ENCODE measurements around the gene CORO2B.
A peak's percentile ranks its signal among the peaks of the same experiment; 100 is the strongest.
"Not testable (repeated sequence)": the region's sequence is repeated elsewhere in the genome, so short reads cannot be mapped to it uniquely, and the experiment has no call there.

CORO2B gene

DNA sequence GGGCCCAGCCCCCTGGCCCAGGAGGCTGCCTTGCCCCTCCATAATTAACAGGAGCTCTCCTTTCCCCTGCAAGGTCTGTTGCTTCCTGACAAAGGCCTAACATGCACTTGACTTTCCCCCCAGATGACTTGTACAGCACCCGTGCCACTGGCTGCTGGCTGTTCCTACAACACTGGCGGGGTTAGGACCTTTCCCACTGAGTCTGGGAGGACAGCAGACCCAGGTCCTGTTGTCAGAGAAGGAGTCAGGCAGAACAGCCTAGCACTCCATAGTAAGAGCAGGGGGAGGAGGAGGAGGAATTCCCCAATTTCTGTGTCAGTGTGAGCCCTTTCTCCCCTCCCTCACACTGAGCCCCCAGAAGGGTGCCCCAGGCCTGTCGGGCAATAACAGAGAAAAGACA is 99.2 kb downstream of the CORO2B start:
- DNase-seq = no peak

DNA sequence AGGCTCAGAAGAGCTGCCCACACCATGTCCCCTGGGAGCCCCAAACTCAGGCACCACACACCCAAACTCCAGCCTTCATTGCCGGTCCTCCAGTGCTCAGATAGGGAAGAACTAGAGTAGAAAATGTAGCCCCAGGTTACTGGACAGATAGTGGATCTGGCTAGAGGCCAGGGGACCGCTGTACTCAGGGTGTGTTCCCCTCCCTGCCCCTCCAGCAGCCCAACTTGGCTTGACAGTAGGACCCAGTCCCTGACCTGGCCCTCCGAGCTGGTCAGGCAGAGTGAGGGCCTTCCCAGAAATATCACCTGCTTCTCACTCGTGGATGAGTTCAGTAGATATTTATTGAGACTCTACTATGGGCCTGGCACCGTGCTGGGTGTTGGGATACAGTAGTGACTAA is 100.0 kb downstream of the CORO2B start:
- no peak for DNase-seq

DNA sequence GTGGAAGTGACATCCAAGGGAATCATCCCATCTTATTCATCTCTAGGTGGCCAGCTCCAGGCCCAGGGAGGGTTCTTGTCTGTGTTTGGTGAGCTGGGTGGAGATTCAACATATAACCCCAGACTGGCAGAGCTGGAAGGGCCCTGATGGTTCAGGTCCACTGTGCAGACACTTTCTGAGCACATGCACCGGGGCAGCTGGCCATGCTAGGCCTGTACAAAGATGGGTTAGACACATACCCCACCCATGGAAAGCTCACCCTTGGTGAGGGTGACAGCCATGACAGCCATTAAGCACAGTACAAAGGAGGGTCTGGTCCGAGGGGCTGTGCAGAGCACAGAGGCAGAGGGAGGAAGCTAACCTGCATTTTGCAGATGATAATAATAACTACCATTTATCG is 100.4 kb downstream of the CORO2B start:
- DNase-seq = no peak

DNA sequence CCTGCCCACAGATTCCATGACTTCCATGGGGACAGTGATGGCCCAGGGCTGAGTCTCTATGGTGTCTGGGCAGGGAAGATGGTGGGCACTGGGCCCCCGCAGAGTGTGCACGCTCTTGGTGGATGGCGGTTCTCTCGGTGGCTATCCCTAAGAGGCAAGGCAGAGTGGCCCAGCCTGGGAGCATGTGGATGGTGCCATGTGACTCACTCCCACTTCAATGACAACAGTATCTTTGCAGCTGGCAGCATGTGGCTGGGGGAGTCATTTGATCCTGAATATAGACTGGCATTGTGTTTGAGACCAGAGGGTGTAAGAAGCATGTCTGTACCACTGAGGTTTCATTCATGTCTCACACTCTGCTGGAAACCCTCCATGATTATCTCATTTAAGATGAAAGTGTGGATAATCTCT is 101.2 kb downstream of the CORO2B start:
- peak in 2 of 4 experiments; percentile 8 to 25 for DNase-seq

DNA sequence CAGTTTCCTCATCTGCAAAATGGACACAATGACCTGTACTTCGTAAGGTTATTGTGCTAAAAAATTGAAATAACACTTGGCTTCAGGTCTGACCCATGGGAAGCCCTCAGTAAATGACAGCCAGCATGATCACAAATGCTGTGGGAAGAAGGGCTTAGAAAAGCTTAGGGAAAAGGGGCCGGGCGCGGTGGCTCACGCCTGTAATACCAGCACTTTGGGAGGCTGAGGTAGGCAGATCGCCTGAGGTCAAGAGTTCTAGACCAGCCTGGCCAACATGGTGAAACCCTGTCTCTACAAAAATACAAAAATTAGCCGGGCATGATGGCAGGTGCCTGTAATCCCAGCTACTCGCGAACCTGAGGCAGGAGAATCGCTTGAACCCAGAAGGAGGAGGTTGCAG is 102.0 kb downstream of the CORO2B start:
- not testable (repeated sequence) for DNase-seq

DNA sequence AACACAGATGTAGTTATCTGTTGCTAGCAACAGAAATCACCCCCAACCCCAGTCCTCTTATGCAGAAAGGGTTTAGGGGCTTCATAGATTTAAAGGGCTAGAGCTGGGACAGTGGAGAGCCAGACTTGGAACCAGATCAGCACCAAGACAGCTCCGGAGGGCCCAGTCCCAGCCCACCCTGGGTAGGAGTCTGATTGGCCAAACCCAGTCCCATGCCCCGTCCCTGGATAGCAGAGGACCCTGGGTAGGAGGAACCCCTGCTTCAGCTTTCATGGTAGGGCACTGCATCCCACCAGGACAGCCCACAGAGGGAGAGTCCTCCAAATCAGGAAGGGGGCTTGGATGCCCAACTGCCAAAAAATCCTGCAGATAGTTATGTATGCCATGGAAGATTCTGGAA is 103.0 kb downstream of the CORO2B start:
- no peak for DNase-seq

DNA sequence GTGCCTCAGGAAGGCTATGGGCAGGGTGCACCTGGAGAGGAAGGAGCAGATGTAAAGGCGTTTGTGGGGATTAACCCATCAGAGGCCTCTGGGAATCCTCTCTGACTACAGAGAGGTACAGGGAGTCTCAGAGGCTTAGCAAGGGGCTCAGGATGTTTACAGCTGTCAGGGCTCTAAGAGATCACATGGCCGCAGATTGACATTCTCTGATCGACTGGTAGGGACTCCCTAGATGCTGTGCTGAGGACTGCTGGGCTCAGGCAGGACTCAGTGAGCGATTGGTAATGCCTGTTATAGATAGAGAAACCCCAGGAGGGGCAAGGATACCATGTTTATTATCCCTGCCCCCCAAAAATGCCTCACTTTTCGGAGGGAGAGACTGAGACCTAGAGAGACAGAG is 103.5 kb downstream of the CORO2B start:
- no peak for DNase-seq

DNA sequence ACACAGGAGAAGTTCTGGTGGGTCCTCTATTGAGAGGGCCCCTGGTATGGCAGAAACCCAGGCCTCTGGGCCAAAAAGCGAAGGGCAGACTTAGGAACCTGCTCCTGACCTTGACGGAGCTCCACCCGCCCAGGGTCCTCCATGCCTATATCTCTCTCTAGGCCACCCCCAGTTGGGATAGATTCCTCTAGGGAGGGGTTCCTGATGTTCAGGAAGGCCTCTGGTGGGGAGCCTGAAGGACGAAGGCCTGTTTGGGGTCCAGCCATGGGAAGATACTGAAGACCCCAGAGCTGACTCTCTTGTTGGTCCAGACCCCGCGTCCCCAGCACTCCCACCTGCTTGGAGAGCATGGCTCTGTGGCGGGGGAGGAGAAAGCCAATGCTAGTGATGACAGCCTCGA is 104.2 kb downstream of the CORO2B start:
- DNase-seq = no peak

DNA sequence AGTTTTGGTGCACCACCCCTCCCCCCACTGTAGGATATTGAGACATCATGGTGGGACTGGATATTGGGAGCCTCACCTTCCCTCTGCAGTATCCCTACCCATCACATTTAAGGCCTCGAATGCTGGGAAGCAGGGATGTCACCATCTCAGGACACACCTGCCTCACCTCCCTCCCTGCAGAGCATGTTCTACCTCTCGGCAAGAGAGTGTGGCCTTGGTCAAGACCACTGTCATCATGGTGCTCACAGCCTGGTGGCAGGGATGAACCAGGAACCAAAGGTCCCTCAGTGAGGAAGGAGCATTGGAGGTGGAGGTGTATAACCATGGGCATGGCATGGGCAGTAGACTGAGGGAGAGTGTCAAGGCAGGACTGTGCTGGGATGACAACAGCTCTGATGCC is 104.8 kb downstream of the CORO2B start:
- DNase-seq = no peak

DNA sequence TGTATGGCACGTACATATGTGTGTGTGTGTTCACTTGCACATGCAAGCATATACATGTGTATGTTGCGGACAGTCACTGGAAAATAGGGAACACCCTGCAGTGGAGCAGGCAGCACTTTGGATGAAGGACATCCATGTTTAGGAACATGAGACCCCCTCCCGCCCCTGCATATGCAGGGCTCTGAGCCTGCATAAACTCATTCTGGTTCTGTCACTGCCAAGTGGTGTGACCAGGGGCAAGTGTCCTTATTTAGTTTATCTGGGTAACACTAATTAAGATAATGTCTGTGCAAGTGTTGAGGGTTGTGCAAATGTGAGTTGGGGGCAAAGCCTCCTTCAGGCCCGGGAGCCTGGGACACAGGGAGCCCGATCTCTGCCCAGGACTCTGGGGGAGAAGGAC is 105.7 kb downstream of the CORO2B start:
- no peak for DNase-seq

DNA sequence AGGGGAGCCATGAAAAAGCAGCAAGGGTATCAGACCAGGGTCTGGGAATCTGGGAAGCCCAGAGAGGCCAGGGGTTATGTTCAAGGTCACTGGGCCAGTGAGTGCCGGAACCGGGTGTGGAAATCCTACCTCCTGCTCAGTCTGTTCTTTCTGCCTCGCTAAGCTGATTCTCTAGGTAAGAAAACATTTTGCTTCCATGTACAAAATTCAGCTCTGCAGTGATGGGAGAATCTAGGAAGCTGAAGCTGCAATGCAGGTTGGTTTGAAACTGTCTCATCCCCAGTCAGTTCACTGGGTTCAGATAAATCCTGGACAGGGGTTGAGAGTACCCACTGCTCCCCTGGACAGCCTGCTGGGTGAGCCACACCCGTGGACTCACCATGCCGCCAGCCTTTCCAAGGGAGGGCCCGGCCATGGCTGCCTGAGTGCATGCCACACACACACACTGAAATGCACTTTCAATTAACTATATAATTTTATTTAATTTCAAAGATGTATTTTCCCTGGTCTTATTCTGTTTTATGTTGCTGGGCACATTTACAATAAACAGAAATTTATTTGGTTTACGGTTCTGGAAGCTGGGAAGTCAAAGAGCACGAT is 108.4 kb downstream of the CORO2B start:
- no peak for DNase-seq

DNA sequence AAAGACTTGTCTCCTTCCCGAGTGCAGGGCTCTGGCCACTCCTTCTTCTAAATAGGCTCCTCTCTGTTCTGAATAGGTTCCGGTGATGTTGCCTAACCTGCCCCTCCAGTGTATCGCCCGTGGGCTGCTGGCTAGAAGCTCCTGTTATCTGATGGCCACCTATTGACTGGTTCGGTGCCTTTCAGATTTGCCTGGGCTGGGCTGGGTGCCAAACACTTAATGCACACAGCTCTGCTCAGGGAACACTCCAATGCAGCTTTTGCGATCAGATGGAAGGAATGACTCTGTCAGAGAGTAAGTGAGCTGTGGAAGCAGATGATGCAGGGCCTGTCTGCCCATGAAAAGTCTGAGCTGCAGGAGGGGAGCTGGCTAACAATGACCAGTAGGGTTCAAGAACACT is 112.9 kb downstream of the CORO2B start:
- DNase-seq = no peak

DNA sequence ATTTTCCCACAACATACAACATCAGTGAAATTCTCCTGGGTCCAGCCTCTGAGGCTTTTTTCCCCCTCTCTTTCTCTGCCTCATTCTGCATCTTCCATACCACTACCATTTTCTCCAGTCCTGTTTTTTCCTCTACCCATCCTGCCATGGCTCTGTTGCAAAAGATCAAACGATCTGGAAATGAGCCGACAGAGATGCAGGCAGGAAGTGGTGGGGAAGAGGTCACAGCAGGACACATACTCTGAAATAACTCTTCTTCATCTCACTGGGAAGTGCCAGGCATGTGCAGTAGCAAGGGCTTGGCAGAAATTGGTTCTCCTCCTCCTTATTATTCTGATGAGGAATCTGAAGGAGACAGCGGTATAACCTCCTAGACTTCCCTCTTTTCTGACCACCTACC is 114.3 kb downstream of the CORO2B start:
- DNase-seq = peak in 3 of 4 experiments; percentile 25 to 33 (median 31)

DNA sequence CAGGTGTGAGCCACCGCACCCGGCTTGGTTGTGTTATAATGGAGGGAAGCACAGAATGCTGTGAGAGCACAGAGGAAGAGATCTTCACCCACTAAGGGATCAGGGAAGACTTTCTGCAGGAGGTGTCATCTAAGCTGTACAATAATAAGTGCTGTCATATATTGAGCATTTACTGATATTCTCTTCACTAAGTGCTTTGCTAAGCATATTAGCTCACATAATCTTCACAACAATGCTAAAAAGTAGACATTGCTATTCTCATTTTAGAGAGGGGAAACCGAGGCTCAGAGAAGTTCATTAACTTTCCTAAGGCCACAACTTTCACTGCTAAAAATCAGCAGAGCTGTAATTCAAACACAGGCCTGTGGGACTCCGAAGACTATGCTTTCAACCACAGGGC is 115.3 kb downstream of the CORO2B start:
- no peak for DNase-seq

DNA sequence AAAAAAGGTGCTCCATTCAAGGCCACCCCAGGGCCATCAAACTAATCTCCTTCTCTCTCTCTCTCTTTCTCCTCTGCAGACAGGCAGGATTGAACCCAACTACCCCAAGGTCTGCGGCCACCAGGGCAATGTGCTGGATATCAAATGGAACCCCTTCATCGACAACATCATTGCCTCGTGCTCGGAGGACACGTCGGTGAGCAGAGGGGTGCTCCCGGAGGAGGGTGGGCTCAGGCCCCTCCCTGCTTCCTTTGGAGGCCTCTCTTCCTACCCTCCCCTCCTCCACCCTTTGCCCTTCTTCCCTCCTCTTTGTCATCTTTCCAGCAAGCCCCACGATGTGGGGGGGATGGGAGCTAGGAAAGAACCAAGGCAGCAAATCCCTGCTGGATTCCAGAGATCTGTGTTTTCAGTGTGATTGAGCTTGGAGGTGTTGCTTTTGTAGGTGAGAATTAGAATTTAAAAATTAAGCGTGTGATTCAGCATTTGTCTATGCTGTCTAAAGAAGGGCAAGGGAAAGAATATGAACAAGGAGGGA is 116.3 kb downstream of the CORO2B start:
- DNase-seq = no peak

DNA sequence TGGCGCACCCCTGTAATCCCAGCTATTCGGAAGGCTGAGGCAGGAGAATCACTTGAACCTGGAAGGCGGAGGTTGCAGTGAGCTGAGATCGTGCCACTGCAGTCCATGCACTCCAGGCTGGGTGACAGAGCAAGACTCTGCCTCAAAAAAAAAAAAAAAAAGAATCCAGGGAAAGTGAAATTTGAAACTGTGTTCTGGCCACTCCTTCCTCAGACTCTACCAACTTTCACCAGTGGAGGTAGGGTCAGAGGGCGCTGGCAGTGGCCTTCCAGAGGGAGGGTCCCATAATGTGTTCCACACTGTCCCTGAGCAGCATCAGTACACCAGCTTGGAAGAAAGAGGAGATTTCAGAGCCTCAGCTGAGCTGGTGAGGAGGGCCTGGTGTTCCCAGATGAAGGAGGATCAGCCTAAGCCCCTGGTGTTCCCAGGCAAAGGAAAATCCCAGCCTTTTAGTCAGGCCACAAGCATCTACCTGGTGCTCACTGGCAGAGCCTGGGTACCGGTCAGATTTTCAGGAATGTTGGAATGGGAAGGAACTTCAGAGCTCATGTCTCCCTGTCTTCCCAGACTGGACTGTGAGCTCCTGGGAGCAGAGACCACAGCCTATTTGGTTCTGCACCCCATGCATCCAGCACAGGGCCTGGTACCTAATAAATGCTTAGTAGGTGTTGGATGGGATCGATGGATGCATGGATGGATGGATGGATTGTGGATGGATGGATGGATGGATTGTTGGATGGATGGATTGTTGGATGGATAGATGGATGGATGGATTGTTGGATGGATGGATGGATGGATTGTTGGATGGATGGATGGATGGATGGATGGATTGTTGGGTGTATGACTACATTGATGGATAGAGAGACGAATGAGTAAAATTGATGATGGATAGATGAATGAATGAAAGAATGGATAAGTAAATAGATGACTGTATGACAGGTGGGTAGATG is 117.9 kb downstream of the CORO2B start:
- no peak for DNase-seq

DNA sequence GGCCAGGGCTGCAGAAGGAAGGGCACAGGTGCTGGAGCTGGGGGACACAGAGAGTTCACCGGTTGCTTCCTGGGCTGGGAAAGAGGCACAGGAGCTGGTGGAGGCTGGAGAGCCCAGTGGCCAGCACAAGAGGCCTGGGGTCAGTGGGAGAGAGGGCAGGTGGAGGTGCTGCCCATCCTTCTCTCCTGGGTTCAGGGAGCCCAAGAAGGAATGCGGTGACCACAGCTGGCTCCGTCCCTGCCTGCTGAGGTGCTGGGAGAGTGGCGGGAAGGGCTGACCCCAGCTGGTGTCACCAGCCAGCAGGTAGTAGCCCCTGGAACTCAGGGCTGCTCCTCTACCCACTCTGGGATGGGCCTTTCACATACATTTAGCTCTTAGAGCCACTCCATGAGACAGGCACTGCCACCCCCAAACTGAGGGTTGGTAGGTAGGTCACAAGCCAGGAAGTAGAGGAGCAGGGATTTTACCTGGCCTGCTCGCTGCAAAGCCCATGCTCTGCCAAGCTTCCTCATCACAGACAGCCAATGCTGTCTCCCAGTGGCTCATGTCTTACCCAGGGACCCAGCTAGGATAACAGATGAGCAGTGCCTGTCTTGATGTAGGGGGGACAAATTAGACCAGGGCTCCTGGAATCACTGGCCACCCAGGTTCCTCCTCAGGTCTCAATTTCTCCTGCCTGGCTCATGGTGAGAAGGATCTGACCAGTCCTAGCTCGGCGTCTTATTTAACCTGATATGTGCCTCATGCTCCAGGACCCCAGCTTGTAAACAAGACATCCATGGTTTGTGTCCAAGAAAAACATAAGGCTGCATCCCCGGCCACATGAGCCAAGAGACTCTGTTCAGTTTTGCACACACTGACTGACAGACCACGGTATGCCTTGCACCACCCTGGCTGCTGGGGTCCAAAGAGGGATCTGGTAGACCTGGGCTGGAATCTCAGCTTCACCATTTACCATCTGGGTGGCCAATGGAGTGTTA is 119.2 kb downstream of the CORO2B start:
- DNase-seq = no peak

DNA sequence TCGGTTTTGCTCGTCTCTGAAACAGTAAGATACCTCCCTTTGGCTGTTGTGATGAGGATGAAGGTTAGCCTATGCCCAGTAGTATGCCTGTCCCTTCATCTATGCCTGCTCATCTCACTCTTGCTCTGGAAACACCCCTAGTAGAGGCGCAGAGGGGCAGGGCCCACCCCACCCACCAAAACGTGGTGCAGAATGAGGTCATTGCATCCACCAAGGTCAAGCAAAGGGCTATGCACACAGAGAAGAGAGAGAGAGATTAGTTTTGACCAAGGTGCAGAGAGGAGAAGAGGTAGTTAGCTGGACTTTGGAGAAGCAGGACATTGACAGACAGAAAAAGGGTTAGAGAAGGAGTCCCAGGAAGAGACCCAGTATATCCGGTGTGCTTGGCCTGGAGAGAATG is 119.9 kb downstream of the CORO2B start:
- DNase-seq = no peak

DNA sequence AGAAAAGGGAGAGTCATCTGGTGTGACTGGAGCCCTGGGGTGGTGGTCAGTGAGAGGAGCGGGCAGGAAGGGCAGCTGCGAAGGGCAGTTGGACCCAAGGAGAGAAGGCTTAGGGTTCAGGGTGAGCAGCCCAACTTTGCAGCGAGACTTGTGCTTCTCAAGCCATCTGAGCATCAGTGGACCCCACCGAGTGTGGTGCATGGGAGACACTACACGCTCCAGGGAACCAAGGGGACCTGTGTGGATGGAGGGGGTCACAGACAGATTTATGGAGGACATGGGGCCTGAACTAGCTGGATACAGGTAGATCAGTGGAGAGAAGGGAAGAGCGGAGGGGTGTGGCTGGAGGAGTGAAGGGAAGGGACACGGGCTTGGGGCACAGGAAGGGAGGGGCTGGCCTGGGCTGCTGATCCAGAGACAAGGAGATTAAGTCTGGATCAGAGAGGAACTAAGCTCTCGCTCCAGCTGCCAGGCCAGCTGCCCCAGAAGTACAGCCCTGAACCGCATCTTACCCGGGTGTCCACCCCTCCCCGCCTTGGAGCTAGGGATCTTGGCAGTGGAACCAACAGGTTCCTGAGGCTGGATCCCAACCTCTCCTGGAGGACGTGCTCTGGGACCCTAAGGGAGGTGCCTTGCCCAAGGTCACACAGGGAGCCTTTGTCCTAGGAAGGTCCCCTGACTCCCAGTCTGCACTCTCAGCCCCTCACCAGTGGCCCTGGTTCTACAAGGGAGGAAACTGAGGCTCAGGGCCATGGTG is 120.5 kb downstream of the CORO2B start:
- no peak for DNase-seq

DNA sequence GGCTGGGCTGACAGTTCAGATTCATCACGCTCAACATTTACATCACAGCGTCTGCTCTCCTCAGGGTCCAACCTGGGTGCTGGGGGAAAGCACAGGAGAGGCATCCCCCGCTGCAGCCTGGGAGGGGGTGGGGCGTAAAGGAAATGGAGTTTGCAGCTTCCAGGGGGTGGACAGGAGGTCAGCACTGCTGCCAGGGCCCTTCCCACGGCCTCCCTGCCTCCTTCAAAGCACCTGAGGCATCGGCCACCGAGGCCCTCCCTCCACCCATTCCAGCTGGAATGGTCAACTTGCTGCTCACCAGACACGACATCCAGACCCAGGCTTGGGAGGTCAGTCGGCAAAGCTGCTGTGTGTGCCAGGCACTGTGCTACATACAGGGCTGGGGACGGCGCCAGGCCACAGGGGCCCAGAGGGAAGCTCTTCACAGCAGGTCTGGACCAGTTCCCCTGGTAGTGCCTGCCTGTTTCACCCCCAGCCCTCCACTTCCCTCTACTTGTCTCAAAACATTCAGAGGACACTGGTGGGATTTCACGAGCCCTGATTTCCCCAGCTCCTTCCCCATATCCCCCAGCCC is 121.2 kb downstream of the CORO2B start:
- no peak for DNase-seq

DNA sequence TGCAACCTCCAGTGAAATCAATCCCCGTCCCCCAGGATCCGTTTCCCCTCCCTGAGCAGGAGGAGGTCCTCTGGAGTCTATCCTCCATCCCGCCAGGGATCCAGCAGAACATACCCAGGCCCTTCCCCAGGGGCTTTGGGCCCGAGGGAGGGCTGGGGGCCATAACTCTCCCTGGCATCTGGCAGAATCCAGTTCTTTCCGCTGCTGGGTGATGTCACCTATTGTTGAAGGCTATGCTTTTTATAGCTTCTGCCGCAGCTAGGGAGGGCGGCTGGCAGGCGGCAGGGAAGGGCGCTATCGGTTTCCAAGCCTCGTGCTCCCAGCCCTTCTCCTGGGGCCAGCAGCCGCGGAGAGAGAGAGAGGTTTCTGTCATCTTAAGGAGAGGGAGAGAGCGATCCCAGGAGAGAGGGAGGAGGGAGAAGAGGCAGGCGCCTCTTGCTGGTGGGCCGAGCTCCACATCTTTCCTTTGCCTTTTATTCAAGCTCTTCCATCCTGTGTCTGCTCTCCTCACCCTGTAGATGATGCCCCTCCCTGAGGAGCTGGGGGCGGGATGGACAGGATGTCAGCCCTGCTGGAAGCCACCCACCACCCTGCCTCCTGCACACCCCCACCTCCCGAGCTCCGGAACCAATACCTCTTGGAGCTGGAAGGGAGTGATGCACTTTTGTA is 121.8 kb downstream of the CORO2B start:
- DNase-seq = peak in 1 of 4 experiments; percentile 13
